Lower lobe of right lung (tissue), 2 donors: ENCODE results near the gene XIRP2. TPM values are rescaled to one million over a fixed set of nuclear protein-coding genes. Genes with fewer than 3 reads are reported as not detected.

Source experiments
- ATAC-seq, 2 donors: fragments of 200-7000 bp; cut with Tn5 transposase; one replicate each; pipeline ENCODE4 v1.9.1; 2020 to 2022; ENCODE audit warnings: mild to moderate bottlenecking in 2 of 2, moderate library complexity in 2 of 2
- DNase-seq: peaks from one replicate; pipeline ENCODE4 v3.0.0-alpha.2; 2020
- H3K27ac ChIP-seq: fragments of 200-600 bp; one replicate; pipeline ENCODE4 v1.8.0; 2022
- H3K27me3 ChIP-seq: fragments of 200-600 bp; one replicate; pipeline ENCODE4 v1.8.0; 2022; ENCODE audit warnings: low read depth
- H3K36me3 ChIP-seq: fragments of 200-600 bp; one replicate; pipeline ENCODE4 v1.8.0; 2022; ENCODE audit warnings: mild to moderate bottlenecking
- H3K4me1 ChIP-seq: fragments of 200-600 bp; one replicate; pipeline ENCODE4 v1.8.0; 2022
- H3K4me3 ChIP-seq: fragments of 200-600 bp; one replicate; pipeline ENCODE4 v1.8.0; 2022; ENCODE audit warnings: mild to moderate bottlenecking
- H3K9me3 ChIP-seq: fragments of 200-600 bp; one replicate; pipeline ENCODE4 v1.8.0; 2022
- CTCF ChIP-seq: fragments of 200-600 bp; IDR thresholded peaks from one replicate; pipeline ENCODE4 v1.8.0; 2022; ENCODE audit warnings: antibody characterized with exemption, mild to moderate bottlenecking
- intact Hi-C: fragments of 100-400 bp; cut with DNase I; formaldehyde crosslinking; loops from one replicate; pipeline ENCODE4 v1.11.0; 2022
- total RNA-seq: library from RNA; stranded (reverse); fragmentation: NEBNext Ultra II Directional; extraction: Animal tissue kit (Norgen Biotek cat#: 25700); gene quantifications from one replicate; pipeline ENCODE4 v1.2.1, GENCODE V29; 2021
- donor health status: DM: no; HTN: yes; CAD: no; lungs with severe emphysema.

The XIRP2 gene
- total RNA-seq, 1 donor from 2014 or later = 0.18 TPM

GRCh38 chr2:166901336-166901735, 13.1 kb downstream of the XIRP2 start:
- ATAC-seq = no peak
- H3K4me3 ChIP-seq = no peak overlapping the region
- no peak for TF ChIP-seq CTCF

GRCh38 chr2:166916987-166917386, 28.7 kb downstream of the XIRP2 start:
- no peak overlapping the region for H3K27ac ChIP-seq
- DNase-seq (no peak), ATAC-seq (no peak)
- H3K27me3 ChIP-seq = no peaks in the 10 kb centered on the region
- no peak overlapping the region for H3K4me3 ChIP-seq
- intact Hi-C loops = no loop called here
- no peaks in the 10 kb centered on the region for H3K36me3 ChIP-seq
- no peaks in the 10 kb centered on the region for H3K4me1 ChIP-seq
- no peaks in the 10 kb centered on the region for H3K9me3 ChIP-seq
- TF ChIP-seq CTCF = no peak

More at GRCh38 chr2:166901336-166901735, 13.1 kb downstream of the XIRP2 start:
- H3K4me1 ChIP-seq = no peaks in the 10 kb centered on the region
- no peak overlapping the region for H3K27ac ChIP-seq
- no peaks in the 10 kb centered on the region for H3K36me3 ChIP-seq
- intact Hi-C loops = no loop called here
- no peak for DNase-seq
- H3K9me3 ChIP-seq = no peaks in the 10 kb centered on the region
- no peaks in the 10 kb centered on the region for H3K27me3 ChIP-seq

DNA sequence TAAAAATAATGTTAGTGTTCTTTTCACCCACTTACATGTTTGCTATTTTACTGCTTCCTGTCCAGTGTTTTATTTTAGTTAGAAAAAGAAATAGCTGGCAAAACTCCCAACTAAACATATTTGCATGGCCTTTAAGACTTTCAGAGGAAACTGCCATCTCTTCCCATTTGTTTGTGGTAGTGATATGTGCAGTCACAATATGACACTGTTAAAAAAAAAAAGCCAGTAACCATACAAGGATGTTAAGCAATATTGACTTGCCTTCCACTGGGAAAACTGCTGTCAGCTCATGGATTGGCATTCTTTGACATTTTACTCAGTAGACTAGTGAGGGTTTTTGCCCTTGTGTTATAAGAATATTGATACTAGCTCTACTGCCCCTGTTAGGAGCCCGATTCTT, 29.1 kb downstream of the XIRP2 start:
- Histone ChIP-seq H3K4me1 (no peaks in the 10 kb centered on the region), H3K4me3 (no peak overlapping the region), H3K27ac (no peak overlapping the region), H3K27me3 (no peaks in the 10 kb centered on the region), H3K36me3 (no peaks in the 10 kb centered on the region), H3K9me3 (no peaks in the 10 kb centered on the region)
- no peak for ATAC-seq
- intact Hi-C loops = no loop called here
- TF ChIP-seq CTCF = no peak
- no peak for DNase-seq

GRCh38 chr2:166921261-166921896, 33.1 kb downstream of the XIRP2 start:
- no peaks in the 10 kb centered on the region for H3K27me3 ChIP-seq
- no peaks in the 10 kb centered on the region for H3K36me3 ChIP-seq
- no peak for TF ChIP-seq CTCF
- H3K4me1 ChIP-seq = no peaks in the 10 kb centered on the region
- intact Hi-C loops = no loop called here
- H3K9me3 ChIP-seq = no peaks in the 10 kb centered on the region
- DNase-seq (no peak), ATAC-seq (no peak)
- H3K27ac ChIP-seq = no peak overlapping the region
- H3K4me3 ChIP-seq = no peak overlapping the region

DNA sequence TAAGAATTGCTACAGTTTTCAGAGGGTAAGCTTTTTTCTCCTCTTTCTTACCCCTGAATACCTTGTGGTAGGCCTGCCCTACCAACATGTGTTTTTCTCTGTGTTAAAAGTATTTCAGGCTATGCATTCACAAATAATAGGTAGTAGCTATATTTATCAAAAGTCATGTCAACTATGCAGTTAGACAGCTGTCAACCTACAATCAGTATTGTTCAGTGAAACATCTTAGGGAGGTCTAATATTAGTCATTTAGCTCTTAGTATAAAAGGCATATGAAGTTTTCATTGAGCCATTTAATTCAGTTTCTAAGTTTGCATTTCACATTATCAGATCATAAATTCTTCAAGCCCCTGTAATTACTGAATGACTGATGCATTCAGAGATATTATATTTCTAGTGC, 36.7 kb downstream of the XIRP2 start:
- Histone ChIP-seq H3K36me3 (no peaks in the 10 kb centered on the region), H3K27me3 (no peaks in the 10 kb centered on the region), H3K4me1 (no peaks in the 10 kb centered on the region), H3K4me3 (no peak overlapping the region), H3K9me3 (no peaks in the 10 kb centered on the region), H3K27ac (no peak overlapping the region)
- DNase-seq = no peak
- no peak for ATAC-seq
- intact Hi-C loops = no loop called here
- TF ChIP-seq CTCF = no peak

- TF ChIP-seq CTCF = no peak
- intact Hi-C loops = no loop called here
- ATAC-seq = no peak
- Histone ChIP-seq H3K4me3 (no peak overlapping the region), H3K4me1 (no peaks in the 10 kb centered on the region), H3K27me3 (no peaks in the 10 kb centered on the region), H3K36me3 (no peaks in the 10 kb centered on the region), H3K27ac (no peak overlapping the region), H3K9me3 (no peaks in the 10 kb centered on the region)
- no peak for DNase-seq
These were observed 38.4 kb downstream of the XIRP2 start for GRCh38 chr2:166926657-166927056.
